Mesodermal cell (in vitro differentiated cells): ENCODE results near the gene PHACTR1.

Experiments used
- H3K27ac ChIP-seq: 2 replicates; pipeline ENCODE4 v1.7.0; 2013; ENCODE audit warnings: mild to moderate bottlenecking, low read depth, low read length, moderate library complexity; ENCODE audit not compliant: severe bottlenecking
- H3K36me3 ChIP-seq: 2 replicates; pipeline ENCODE4 v1.7.1; 2013; ENCODE audit warnings: mild to moderate bottlenecking, low read length, moderate library complexity; ENCODE audit not compliant: control insufficient read depth, insufficient read depth
- H3K4me1 ChIP-seq: one replicate; pipeline ENCODE4 v1.7.1; 2013; ENCODE audit warnings: mild to moderate bottlenecking, low read length; ENCODE audit not compliant: insufficient read depth, control insufficient read depth, poor library complexity, severe bottlenecking
- H3K4me3 ChIP-seq: 2 replicates; pipeline ENCODE4 v1.7.0; 2013; ENCODE audit warnings: low read length, control low read depth, mild to moderate bottlenecking; ENCODE audit not compliant: insufficient read depth, poor library complexity, severe bottlenecking; ENCODE audit errors: extremely low read depth
- H3K9me3 ChIP-seq: 2 replicates; pipeline ENCODE4 v1.7.1; 2013; ENCODE audit warnings: mild to moderate bottlenecking, low read length, moderate library complexity; ENCODE audit not compliant: control insufficient read depth
- WGBS, 2 experiments: methylation state at CpG; one replicate each; pipeline ENCODE4 v1.1.5; 2013; ENCODE audit warnings: missing lambda C conversion rate in 2 of 2; ENCODE audit not compliant: insufficient coverage in 2 of 2; 5-methylcytosine and 5-hydroxymethylcytosine counted together

Gene PHACTR1

DNA sequence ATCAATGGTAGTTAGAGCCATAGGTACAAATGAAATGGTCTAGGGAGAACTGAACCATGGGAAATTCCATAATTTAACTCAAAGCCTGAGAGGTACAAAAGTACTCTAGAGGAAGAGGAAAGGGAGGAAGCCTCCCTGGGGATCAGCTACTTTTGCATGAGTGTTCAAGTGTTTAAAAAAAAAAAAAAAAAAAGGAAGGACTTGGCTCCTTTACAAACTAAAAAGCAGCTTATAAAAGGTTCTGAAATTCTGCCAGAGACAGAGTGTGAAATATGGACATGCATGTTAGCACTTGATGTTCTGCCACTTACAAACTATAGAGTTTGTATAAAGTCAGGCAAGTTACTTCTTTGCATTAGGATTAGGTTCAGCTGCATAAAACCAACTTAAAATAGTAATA, 321.7 kb downstream of the PHACTR1 start:
- H3K36me3 ChIP-seq: no peaks in the 10 kb centered on the region
- H3K27ac ChIP-seq: no peak overlapping the region
- H3K4me1 ChIP-seq: no peaks in the 10 kb centered on the region
- no peak overlapping the region for H3K4me3 ChIP-seq
- H3K9me3 ChIP-seq: no peaks in the 10 kb centered on the region

DNA sequence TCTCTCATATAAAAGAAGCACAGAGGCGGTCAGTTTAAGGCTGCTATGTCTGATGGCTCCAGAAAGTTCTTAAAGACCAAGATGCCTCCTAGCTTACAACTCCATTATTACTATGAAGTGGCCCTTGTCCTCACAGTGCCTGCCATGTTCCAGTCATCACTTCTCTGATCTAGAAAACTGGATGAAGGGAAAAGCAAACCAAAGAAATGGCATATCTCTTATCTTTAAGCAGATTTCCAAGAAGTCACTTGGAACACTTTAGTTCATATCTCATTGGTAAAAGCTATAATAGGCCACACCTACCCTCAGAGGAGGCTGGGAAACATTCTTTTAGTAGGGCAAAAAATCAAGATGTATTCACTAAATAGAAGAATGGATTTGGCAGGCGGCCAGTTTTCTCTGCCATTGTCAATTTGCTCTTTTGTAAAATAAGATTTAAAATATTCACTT, 322.2 kb downstream of the PHACTR1 start:
- Histone ChIP-seq H3K36me3 (no peaks in the 10 kb centered on the region), H3K4me1 (no peaks in the 10 kb centered on the region), H3K9me3 (no peaks in the 10 kb centered on the region), H3K27ac (no peak overlapping the region), H3K4me3 (no peak overlapping the region)
- 83% methylated on average over 1 of the region's 2 CpGs; no CpG with 5 or more reads in 1 of the 2 experiments for WGBS, 2 experiments

DNA sequence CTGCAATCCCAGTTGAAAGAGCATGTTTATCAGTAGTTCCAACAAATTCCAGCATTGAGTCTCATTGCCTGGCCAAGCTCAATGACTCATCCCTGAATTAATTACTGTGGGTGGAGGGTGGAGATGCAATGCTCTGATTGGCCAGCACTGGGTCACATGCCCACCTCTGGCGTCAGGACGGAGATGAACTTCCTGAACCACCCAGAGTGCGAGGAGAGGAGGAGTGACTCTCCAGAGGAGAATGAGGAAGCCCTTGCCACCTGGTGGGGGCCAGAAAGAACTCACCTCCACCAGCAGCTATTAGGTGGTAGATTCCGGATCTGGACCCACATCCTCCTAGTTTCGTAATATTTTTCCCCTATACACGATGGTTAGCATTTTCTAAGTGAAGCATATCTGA, 327.8 kb downstream of the PHACTR1 start:
- Histone ChIP-seq H3K9me3 (no peaks in the 10 kb centered on the region), H3K4me3 (no peak overlapping the region), H3K27ac (no peak overlapping the region), H3K36me3 (no peaks in the 10 kb centered on the region), H3K4me1 (no peaks in the 10 kb centered on the region)
- 91 to 100% methylated on average over 1 to 6 of the region's 6 CpGs for WGBS, 2 experiments

DNA sequence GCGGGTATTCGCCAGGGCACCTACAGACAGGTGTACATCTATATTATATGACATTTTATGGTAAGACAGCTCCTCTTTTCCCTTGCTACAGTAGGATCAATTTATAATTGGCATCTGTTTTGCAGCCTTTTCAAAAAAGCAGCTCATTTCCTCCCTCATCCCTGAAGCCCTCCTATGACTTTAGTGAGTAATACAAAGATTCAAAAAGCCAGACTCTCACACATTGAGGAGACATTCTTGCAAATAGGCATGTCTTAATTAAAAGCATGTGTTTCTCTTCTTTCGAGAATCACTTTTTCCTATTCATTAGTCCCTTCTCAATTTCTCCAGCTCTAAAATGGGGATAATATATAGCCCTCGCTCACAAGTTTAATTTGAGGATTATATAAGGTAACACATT, 328.3 kb downstream of the PHACTR1 start:
- no peak overlapping the region for H3K4me3 ChIP-seq
- H3K27ac ChIP-seq: no peak overlapping the region
- H3K9me3 ChIP-seq: no peaks in the 10 kb centered on the region
- no peaks in the 10 kb centered on the region for H3K4me1 ChIP-seq
- H3K36me3 ChIP-seq: no peaks in the 10 kb centered on the region
- no CpG with 5 or more reads among the region's 4 CpGs for WGBS, 2 experiments

DNA sequence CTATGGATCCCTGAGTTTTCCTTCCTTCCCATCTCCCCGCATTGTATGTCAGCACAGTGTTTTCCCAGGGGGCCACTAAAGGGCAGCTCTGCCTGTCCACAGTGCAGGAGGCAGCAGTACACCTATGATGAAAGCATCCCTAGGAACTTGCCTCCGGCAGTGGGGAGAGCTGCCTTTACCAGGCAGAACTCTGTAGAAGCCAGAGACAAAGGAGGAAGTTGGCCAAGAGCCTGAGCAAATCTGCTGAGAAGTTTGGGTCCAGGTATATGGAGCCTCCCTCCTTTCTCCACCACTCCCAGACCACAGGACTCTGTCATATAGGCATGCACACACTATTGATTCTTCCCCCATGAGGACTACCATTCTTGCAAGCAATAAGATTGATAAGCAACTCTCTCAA, 329.1 kb downstream of the PHACTR1 start:
- no peak overlapping the region for H3K4me3 ChIP-seq
- H3K9me3 ChIP-seq: no peaks in the 10 kb centered on the region
- H3K36me3 ChIP-seq: no peaks in the 10 kb centered on the region
- 80 to 100% methylated on average over 1 to 2 of the region's 2 CpGs for WGBS, 2 experiments
- H3K27ac ChIP-seq: no peak overlapping the region
- no peaks in the 10 kb centered on the region for H3K4me1 ChIP-seq

DNA sequence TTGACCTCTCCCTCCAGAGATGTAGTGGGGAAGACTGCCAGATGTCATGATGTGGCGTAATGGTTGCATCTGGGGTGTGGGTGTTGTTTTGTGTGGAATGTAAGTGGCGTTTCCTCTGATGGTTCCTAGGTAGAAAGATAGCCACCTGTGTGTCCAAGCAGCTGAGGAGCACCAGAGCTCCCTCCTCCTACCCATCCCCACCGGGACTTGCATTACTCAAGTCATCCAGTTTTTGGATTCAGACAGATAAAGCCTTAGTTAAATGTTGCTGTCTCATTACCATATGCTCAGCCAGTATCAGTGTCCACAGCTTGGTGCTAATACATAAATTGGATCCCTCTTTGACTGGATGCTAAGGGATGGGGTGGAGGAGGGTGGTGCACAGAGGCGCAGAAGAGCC, 329.5 kb downstream of the PHACTR1 start:
- no peaks in the 10 kb centered on the region for H3K4me1 ChIP-seq
- no peaks in the 10 kb centered on the region for H3K36me3 ChIP-seq
- no peak overlapping the region for H3K27ac ChIP-seq
- no peaks in the 10 kb centered on the region for H3K9me3 ChIP-seq
- H3K4me3 ChIP-seq: no peak overlapping the region
- 86 to 100% methylated on average over 2 of the region's 4 CpGs for WGBS, 2 experiments

DNA sequence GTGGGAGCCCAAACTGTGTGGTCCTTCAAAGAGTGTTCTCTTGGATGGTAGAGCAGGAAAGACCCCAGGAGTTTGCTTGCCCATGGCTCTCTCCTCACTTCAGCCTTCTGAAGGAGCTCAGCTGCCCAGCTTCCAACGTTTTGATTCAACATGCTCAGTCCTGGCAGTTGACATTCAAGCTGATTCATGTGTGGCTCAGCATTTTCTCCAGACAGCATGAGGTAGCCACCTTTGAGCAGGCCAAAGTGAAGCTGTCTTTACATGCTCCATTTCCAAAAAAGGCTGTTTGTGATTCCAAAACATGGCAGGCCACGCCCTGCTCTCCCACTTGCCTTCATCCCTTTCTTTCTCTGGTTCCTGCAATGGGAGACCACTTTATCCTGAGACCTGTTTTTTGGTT, 331.5 kb downstream of the PHACTR1 start:
- no peaks in the 10 kb centered on the region for H3K4me1 ChIP-seq
- no peaks in the 10 kb centered on the region for H3K36me3 ChIP-seq
- no peaks in the 10 kb centered on the region for H3K9me3 ChIP-seq
- WGBS, 2 experiments: 69 to 83% methylated on average over 2 of the region's 2 CpGs
- no peak overlapping the region for H3K27ac ChIP-seq
- H3K4me3 ChIP-seq: no peak overlapping the region

DNA sequence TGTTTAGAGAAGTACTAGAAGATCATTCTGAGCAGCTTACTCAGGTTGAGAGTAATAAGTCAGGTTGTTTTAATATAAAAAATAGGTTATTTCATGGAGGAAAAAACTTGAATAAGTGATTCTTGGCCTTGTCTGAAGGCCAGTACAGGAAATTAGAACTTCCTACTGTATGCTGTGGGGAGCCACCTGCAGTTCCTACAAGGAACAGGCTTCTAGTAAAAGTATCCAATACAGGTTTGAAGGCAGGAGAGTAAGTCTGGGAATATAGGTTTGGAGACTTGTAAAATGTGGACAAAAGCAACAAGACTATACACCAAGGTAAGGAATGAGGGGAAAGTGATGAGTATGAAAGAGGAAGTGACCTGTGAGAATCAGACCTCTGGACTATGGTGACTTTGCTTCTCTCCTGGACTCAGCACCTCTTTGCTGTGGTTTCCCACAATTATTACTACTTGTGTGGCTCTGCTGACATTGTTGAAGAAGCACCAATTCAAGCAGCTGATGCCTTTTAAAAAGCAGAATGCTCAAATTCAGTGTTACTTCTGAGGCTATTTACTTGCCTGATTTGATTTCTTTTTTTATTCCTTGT, 333.2 kb downstream of the PHACTR1 start:
- Histone ChIP-seq H3K36me3 (no peaks in the 10 kb centered on the region), H3K27ac (no peak overlapping the region), H3K4me3 (no peak overlapping the region), H3K9me3 (no peaks in the 10 kb centered on the region), H3K4me1 (no peaks in the 10 kb centered on the region)

DNA sequence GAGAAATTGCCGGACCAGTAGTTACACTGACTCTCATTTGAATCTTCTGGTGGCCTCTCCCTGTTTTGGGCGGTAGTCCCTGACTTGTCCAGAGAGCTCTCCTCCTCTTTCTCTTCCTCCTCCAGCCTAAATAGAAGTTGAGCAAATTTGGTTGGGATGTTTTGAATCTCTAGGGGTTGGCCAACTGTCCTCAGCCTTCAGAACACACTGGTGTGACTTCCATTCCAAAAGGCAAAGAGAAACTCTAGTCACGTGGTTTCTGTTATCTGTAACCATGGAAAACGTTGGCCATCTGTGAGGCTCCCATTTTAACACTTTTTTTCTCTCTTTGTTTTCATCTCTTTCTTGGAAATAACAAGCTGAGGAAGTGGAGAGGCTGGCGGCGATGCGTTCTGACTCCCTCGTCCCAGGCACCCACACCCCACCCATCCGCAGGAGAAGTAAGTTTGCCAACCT, 336.5 kb downstream of the PHACTR1 start:
- WGBS, 2 experiments: 92 to 100% methylated on average over 4 of the region's 9 CpGs
- Histone ChIP-seq H3K4me1 (no peaks in the 10 kb centered on the region), H3K36me3 (no peaks in the 10 kb centered on the region), H3K9me3 (no peaks in the 10 kb centered on the region), H3K4me3 (no peak overlapping the region), H3K27ac (no peak overlapping the region)

DNA sequence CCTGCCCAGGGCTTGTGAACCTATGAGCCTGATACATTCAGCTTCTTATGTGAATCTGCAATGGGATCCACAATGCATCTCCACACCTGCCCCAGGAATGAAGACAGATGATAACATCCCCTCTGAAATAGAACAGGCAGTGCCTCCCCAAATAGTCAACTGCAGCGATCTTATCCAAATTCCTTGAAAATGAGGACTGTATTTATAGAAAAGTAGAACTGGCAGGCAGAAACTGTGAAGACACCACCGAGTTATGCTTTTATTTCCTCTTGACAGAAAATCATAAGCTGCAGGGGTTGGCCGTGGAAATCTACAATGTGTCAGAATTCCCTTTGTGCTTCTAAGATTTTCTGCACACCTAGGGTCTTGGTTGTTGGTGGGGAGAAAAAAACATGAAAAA, 341.5 kb downstream of the PHACTR1 start:
- Histone ChIP-seq H3K4me1 (no peaks in the 10 kb centered on the region), H3K4me3 (no peak overlapping the region), H3K36me3 (no peaks in the 10 kb centered on the region), H3K9me3 (no peaks in the 10 kb centered on the region), H3K27ac (no peak overlapping the region)
- 91 to 97% methylated on average over 3 of the region's 3 CpGs for WGBS, 2 experiments

DNA sequence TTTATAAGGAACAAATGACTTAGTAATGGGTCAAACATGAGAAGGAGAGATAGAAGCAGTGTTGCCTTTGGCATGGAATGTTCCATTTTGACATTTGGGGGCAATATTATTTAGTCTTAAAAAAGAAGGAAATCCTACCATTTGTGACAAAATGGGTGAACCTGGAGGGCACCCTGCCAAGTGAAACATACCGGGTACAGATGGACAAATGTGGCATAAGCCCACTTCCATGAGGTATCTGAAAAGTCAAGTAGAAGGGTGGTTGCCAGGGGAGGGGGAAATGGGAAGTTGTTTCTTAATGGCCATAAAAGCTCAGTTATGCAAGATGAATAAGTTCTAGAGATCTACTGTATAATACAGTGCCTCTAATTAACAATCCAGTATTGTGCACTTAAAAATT, 342.5 kb downstream of the PHACTR1 start:
- 87 to 90% methylated on average over 1 of the region's 1 CpG for WGBS, 2 experiments
- no peak overlapping the region for H3K27ac ChIP-seq
- H3K9me3 ChIP-seq: no peaks in the 10 kb centered on the region
- no peak overlapping the region for H3K4me3 ChIP-seq
- H3K4me1 ChIP-seq: no peaks in the 10 kb centered on the region
- H3K36me3 ChIP-seq: no peaks in the 10 kb centered on the region
